ENCODE measurements around the gene SMTNL1.
"Not testable (repeated sequence)": the region's sequence is repeated elsewhere in the genome, so short reads cannot be mapped to it uniquely, and the experiment has no call there.

SMTNL1 gene

DNA sequence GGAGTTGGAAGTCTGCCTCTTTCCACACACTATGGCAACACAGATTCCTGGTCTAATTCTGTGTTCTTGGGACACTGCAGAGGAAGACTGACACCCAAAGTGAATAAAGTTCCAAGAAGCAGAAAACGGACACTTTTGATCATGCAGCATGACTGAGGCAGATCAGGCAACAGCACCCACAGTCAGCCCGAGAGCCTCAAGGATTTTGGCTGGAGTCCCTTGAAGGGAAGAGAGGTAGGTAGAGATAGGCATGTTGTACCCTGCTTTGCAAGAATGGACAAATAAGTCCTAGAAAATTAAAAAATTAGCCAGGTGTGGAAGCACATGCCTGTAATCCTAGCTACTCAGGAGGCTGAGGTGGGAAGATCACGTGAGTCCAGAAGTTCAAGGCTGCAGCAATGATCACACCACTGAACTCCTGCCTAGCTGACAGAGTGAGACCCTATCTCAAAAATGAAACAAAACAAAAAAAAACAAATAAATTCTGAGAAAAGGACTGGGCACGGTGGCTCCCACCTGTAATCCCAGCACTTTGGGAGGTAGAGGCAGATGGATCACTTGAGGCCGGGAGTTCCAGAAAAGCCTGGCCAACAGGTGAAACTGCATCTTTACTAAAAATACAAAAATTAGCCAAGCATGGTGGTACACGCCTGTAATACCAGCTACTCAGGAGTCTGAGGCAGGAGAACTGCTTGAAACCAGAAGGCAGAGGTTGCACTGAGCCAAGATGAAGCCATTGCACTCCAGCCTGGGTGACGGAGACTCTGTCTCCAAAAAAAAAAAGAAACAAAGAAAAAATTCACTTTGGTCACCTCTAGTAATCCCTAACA, 28.8 kb upstream of the SMTNL1 start:
- DNase-seq (ENCODE audit: low read depth), result no peak

DNA sequence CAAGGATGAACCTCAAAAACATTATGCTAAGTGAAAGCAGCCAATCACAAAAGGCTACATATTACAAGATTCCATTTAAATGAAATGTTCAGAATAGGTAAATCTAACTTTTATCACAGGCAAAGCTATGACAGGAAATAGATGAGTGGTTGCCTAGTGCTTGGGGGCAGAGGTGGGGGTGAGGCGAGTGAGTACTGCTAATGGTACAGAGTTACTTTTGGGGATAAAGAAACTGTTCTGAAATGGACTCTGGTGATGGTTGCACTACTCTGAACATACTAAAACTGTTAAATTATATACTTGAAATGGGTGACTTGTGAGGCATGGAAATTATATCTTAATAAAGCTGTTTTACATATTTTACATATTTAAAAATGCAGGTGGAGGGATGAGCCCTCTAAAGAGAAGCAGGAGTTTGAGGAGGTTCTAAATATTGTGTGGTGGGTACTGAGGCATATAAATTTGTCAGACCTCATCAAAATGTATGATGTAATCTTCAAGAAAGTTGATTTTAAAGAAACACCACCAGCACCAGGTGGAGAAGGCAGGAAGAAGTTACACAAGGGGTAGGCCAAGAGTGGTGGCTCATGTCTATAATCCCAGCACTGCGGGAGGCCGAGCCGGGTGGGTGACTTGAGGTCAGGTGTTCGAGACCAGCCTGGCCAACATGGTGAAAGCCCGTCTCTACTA, 25.5 kb upstream of the SMTNL1 start:
- DNase-seq (ENCODE audit: low read depth), result no peak

DNA sequence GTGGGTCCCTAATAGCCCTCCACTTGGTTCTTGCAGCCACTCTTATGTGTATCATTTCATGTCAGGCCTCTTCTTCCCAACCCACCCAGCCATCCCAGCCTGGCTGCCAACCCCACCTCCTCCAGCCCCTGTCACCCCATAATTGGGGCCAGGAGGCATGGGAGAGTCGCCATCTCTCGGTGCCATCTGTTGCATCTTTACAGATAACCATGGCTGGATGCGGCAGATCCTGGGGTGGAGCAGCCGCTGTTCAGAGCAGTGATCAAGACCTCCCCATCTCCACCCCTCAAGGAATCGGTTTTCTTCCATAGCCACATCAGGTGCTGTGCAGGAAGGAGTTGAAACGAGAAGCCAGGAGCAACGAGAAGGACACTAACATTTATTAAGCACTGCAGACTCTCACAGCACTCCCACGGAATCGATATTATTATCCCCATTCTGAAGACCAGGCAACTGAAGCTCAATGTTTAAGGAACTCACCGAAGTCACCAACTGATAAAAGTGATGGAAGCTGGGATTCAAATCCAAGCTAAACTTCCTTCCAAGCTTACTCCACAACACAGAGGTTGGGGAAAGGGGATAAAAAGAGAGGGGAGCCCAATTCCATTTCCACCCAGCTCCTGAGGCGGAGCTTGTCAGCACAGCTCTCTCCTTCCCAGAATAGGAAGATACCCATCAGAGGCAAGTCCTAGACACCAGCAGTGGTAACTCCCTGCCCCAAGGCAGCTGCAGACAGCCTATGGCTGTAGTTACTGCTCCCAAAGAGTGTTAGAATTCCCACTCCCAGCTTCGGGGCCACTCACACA, 24.5 kb upstream of the SMTNL1 start:
- no peak for DNase-seq (ENCODE audit: low read depth)

DNA sequence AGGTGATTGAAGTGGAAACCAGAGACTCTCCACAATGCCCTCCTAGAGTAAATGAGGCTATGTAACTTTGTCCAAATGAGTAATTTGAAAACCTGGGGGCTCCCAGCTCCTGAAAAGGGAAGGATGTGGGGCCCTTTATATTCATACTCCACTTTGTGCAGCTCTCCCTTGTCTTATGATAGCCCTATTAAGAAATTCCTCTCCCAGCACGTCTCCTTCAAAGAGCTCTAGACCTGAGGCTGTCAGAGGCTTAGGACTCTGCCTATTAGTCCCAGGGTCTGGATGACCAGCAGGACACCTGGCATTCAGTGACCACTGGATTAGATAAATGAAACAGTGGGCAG, 24.0 kb upstream of the SMTNL1 start:
- no peak for DNase-seq (ENCODE audit: low read depth)

DNA sequence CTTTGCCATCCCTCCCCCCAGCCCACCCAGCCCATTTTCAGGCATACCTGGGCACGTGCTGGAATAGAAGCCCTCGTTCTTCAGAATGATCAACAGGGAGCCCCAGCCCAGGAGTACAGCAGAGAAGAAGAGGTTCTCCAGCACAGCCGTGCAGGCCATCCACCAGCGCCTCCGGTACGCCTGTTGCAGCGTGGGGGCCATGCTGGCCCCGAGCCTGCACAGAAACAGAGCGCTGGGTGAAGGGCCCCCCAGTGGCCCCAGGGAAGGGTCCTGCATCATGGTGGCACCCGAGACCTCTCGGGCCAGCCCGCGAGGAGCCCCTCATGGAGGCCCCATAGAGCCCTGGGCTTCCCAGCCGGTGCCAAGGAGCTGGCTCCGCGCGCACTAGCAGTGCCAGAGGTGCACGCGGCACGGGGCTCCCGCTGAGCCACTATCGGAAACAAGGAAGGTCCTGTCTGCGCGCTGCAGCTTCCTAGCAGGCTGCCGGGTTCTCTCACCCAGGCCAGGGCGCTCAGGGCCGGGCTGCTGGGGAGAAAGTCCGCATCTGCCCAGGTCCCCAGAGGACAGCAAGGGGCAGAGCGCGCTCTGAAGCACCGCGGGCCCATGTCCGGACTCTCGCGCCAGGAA, 23.4 kb upstream of the SMTNL1 start:
- DNase-seq (ENCODE audit: low read depth), result no peak

DNA sequence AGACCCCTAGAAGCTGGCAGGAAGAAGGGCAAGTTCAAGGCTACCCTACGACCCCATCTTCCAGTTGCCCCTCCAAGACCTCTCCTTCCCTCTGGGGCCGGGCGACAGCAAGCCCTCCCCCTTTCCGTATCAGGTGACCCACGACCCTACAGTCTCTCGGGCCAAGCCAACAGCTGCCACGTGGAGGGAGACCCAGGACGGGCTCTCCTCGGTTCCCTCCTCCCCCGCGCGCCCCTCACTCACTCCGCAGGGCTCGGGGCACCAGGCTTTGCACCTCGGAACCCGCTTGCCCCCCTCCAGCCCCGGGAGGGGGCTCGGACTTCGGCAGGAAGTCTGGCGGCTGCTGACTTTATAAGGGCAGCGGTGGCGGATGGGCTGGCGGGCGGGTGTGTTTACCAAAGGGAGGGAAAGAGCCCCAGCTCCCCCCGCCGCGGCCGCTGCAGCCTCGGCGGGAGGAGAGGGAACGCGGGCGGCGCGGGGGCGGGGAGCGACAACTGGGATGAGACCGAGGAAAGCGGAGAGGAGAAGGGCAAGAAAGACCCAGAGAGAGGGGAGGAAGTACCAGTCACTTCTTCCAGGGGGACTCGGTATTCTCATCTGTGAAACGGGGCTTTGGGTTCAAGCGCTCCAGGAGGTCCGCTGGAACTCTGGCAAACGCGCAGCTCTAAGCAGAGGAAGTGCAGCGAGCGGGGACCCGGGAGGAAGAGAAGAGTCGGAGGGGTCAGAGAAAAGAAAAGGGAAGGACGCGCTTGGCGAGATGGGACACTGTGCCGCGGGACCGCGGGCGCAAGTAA, 22.7 kb upstream of the SMTNL1 start:
- DNase-seq (ENCODE audit: low read depth), result peak; percentile 36

DNA sequence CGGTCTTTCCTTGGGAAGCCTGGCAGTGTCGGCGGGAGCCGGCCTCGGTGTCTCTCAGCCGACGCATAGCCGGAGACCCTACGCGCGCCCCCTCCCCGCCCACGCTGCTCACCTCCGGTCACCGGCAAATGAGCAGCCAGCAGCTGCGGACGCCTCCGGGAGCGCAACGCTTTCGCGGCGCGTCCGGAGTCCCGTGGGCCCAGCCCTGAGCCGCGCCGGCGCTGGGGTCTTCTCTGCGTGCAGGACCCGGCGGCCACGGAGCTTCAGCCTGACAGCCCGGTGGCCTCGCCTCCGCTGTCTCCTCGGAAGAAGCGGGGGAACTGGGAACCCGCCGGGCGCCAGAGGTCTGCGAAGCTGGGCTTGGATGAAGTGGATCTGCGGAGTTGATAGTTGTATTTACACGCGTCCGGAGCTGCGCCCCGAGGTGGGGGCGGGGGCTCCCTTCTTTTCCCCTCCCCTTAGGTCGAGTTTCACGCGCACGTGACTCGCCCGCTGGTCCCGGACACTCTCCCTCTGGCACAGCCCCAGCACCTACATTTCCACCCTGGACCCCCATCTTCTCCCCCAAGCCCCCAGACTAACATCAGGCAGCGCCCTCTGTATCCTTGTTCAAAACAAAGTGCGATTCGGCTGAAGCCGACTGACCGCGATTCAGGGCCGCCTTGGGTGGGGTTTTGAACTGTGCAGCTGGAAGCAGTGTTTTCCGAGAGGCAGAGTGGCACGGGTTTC, 21.9 kb upstream of the SMTNL1 start, which contains the start of gene SLC43A1:
Gene SLC43A1 (minus strand): TSS at position 371 of the 729 bp plus-strand sequence. CDS start 1,591 bp downstream, outside the sequence.
- no peak for DNase-seq (ENCODE audit: low read depth)

DNA sequence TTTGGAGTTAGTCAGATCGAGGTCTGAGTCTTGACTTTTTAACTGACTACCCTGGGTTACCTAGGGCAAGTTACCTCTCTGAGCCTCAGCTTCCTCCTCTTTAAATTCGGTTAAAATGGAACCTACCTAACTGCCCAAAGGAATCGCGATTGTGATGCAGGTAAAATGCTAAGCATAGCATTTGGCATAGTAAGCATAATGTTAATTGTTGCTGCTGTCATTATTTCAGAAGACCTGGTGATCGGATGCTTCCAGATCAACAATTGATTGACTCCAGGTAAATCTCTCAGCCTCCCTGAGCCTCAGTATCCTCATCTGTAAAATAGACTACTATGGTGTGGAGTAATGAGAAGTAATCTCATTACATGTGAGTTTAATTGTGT, 21.3 kb upstream of the SMTNL1 start:
- DNase-seq (ENCODE audit: low read depth), result no peak

DNA sequence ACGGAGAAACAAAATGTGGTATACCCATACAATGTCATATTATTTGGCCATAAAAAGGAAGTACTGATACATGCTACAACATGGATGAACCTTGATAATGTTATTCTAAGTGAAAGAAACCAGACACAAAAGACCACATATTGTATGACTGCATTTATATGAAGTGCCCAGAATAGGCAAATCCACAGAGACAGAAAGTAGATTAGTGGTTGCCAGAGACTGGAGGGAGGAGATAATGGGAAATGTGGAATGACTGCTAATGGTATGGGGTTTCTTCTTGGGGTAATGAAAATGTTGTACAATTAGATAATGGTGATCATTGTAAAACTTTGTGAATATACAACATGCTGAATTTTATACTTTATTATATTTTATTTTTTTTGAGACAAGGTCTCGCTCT, 16.3 kb upstream of the SMTNL1 start:
- no peak for DNase-seq (ENCODE audit: low read depth)

DNA sequence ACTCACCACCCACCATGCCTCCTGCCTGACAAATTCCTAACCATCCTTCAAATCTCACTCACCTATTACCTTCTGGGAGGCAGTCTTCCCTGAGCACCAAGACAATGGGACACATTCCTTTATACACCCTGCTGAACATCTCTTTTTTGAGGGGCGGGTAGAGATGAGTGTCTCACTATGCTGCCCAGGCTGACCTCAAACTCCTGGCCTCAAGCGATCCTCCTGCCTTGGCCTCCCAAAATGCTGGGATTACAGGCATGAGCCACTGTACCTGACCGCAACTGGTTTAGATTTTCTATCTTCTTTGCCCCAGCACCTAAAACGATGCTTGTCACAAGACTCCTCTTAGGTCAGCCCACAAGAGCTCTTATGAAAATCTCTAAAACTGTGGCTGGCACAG, 14.0 kb upstream of the SMTNL1 start:
- DNase-seq (ENCODE audit: low read depth), result no peak

DNA sequence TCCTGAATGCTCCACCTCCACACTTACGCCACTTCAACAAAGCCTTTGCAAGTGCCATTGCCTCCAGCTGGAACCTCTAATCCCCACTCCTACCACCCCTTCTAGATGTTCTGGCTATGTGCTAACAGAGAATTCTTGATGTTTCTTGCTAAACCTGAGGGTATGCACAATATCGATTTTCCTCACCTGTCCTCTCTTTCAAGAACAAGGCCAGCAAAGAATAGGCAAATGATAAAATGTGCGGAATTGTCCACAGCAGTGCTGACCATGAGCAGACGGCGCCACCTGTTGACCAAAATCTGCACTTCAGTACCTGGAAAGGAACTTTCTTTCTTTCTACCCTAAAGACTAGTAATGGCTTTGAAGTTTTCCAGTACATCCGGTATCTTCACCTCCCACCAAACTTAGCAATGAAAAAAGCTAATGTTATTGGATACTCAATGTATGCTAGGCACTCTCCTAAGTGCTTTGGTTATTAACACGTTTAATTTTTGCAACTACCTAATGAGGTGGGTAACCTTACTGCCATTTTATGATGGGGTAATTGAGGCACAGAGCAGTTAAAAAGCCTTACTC, 10.3 kb upstream of the SMTNL1 start:
- peak; percentile 47 for DNase-seq (ENCODE audit: low read depth)

DNA sequence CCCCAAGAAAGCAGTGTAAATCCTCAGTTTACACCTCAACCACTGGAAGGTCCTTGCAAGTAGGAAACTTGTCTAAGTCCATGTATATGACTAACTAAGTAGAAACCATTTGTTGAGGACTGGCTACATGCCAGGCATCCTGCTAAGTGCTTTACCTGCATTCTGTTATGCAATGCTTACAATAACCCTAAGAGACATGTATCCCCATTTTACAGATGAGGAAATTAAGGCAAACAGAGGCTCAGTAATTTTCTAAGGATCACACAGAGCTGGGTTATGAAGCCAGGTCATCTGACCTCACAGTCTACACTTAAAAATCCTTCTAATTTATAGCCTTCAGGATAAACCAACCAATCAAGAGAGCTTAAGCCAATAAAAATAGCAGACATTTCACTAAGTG, 8.4 kb upstream of the SMTNL1 start:
- no peak for DNase-seq (ENCODE audit: low read depth)

DNA sequence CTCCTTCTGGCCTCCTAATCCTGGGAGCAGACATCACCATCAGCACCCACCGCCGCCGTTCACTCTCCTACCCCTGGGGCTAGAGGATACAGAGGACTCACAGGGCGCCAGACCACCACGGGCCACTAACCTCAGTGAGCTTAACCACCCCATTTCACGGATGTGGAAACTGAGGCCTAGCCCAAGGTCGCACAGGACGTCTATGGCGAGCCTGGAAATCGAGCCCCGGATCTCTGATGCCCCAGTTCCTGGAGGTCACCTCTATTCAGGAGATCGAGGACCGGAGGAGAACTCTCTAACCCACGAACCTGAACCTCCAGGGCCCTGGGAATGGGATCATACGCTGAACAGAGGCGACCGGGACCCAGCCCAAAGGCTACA, 7.2 kb upstream of the SMTNL1 start:
- no peak for DNase-seq (ENCODE audit: low read depth)

DNA sequence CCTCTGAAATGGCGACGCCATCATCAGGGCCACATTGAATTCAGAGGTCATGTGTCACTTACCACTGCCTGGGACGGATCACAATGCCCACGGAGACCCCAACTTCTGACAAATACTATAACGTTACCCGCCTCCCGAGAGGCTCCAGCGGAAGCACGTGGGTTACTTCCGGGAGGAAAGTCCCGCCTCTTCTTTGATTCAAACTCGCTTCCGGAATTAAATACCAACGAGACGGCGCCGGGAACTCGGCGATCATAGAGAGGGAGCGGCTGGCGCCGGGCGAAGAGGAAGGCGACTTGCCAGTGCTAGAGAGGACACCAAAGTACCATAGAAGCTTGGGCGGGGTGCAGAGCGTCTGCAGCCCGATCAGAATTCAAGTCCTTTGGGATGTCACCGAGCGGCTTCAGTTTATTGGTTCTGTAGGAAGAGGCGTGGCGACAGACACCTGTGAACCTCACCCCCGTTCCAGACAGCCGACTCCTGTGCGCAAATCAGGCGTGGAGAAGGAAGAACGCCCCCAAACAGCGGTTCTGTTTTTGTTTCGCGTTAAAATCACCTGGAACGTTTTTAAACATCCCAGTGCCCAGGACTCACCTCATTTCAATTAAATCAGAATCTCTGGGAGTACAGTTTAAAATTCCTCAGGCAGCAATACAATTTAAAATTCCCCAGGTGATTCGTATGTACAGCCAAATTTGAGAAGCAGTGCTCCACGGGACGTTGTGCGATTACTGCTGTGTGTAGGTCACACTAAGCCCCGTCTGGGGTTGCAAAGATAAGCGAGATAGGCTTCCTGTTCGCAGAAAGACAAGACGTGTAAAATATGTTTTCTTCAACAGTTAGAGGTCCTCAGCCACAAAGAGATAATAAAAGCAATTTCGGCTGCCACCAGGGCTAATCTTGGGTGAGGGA, 6.5 kb upstream of the SMTNL1 start, which contains the start of gene TIMM10:
Gene TIMM10 (minus strand): TSS at position 159 of the 912 bp plus-strand sequence. CDS start 565 bp downstream, outside the sequence.
- DNase-seq (ENCODE audit: low read depth), result peak; percentile 93

DNA sequence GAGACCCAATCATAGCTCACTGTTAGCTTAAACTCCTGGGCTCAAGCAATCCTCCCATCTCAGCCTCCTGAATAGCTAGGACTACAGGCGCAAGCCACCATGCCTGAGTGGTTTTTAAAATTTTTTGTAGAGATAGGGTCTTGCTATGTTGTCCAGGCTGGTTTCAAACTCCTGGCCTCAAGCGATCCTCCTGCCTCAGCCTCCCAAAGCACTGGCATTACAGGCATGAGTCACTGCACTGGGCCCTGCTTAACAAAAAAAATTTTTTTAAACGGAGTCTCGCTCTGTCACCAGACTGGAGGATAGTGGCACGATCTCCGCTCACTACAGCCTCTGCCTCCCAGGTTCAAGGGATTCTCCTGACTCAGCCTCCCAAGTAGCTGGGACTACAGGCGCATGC, 2.9 kb upstream of the SMTNL1 start:
- DNase-seq (ENCODE audit: low read depth), result not testable (repeated sequence)

DNA sequence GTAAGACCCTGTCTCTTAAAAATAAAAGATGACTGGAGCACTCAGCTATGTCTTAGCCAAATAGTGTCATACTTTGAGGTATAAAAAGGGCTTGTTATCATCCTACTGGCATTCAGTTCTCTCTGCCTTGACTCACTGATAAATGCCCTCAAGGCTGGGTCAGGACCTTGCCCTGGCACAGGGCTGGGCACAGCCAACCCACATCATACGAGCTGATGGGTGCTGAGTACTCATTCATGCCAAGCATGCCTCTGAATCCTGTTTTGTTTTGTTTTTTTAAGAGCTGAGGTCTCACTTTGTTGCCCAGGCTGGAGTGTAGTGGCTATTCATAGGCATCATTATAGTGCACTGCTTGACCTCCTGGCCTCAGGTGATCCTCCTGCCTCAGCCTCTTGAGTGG, 1.9 kb downstream of the SMTNL1 start:
- DNase-seq (ENCODE audit: low read depth), result no peak

DNA sequence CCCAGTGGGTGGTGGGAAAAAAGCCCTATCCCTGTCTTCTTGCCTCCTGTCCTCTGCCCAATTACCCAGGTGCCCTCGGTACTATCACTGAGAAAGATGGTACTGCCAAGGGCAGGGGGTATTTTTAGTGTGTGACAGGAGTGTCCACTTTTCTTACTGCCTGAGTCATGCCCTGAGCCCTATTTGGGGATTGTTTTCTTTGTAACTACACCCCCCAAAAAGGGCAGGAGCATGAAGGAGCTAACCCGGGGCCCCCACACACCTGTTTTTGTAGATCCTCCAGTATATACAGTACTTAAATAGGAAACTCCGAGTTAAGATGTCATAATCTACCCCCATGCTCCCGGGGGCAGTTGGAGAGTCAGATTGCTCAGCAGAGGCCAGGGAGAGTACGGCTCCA, 3.8 kb downstream of the SMTNL1 start:
- no peak for DNase-seq (ENCODE audit: low read depth)

DNA sequence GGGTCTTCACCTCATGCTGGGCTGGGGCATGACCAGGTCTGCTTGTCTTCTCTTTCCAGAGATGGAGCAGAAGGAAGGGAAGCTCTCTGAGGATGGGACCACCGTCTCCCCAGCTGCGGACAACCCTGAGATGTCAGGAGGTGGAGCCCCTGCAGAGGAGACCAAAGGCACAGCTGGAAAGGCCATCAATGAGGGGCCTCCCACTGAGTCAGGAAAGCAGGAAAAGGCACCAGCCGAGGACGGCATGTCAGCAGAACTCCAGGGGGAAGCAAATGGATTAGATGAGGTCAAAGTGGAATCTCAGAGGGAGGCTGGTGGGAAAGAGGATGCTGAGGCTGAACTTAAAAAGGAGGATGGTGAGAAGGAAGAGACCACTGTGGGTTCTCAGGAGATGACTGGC, 5.2 kb downstream of the SMTNL1 start:
- DNase-seq (ENCODE audit: low read depth), result no peak

DNA sequence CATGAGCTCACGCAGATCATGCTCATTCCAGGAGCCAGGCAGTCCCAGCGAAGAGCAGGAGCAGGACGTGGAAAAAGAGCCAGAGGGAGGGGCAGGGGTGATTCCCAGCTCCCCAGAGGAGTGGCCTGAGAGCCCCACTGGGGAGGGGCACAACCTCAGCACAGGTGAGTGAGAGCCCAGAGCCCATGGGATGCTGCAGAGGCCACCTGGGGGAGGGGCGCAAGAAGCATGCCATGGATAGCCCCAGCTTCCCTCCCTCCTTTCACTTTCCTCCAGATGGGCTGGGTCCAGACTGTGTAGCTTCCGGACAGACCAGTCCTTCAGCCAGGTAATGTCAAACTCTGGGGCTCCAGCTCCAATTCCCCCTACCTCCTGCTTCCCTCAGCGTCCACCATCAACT, 6.2 kb downstream of the SMTNL1 start:
- DNase-seq (ENCODE audit: low read depth), result no peak
